A673 (cell line): ENCODE results near the gene UBASH3B. TPM values are rescaled to one million over a fixed set of nuclear protein-coding genes. Genes with fewer than 3 reads are reported as not detected.

ENCODE experiments used
- BruUV-seq: library from RNA; stranded (reverse); fragments of 400-500 nt; replicated peaks from 2 replicates; lab custom pipeline; 2021; lab: Mats Ljungman, UMichigan
- CTCF ChIA-PET: fragments of 300-600 bp; sonication (Branson Sonifier 250); formaldehyde crosslinking; loops from one replicate; lab custom pipeline; 2022; ENCODE audit warnings: antibody characterized with exemption; lab: Charles Lee
- POLR2A ChIA-PET: fragments of 300-600 bp; sonication (Branson Sonifier 250); formaldehyde crosslinking; loops from one replicate; lab custom pipeline; 2022; ENCODE audit warnings: antibody characterized with exemption; ENCODE audit not compliant: low non-redundant PET; lab: Charles Lee
- DNase-seq: peaks from one replicate; pipeline ENCODE4 v3.0.0-alpha.2; 2015; ENCODE audit warnings: low spot score
- H3K27ac ChIP-seq: fragments of 200-600 bp; sonication (generic); 2 replicates; pipeline ENCODE4 v1.5.1; 2016; ENCODE audit warnings: mixed run types, low read depth, mild to moderate bottlenecking, mixed read lengths, antibody characterized with exemption, low read length; ENCODE audit not compliant: poor library complexity, severe bottlenecking
- H3K27me3 ChIP-seq: fragments of 200-600 bp; sonication (generic); replicated peaks from 2 replicates; pipeline ENCODE4 v1.6.1; 2017; ENCODE audit warnings: mixed run types, low read depth, mild to moderate bottlenecking, mixed read lengths, antibody characterized with exemption, low read length; ENCODE audit not compliant: insufficient read depth, poor library complexity
- H3K36me3 ChIP-seq: fragments of 200-600 bp; sonication (generic); 2 replicates; pipeline ENCODE4 v1.6.1; 2016; ENCODE audit warnings: mixed run types, mild to moderate bottlenecking, mixed read lengths, antibody characterized with exemption, low read length; ENCODE audit not compliant: insufficient read depth, poor library complexity, severe bottlenecking
- H3K4me1 ChIP-seq: fragments of 200-600 bp; sonication (generic); 2 replicates; pipeline ENCODE4 v1.6.1; 2017; ENCODE audit warnings: mixed run types, mild to moderate bottlenecking, mixed read lengths, antibody characterized with exemption, low read length; ENCODE audit not compliant: insufficient read depth, poor library complexity, severe bottlenecking
- H3K4me3 ChIP-seq: fragments of 200-600 bp; sonication (generic); 2 replicates; pipeline ENCODE4 v1.5.1; 2016; ENCODE audit warnings: low read depth, mixed run types, mild to moderate bottlenecking, mixed read lengths, low read length; ENCODE audit not compliant: poor library complexity, severe bottlenecking
- H3K9me3 ChIP-seq: fragments of 200-600 bp; sonication (generic); 2 replicates; pipeline ENCODE4 v1.6.1; 2016; ENCODE audit warnings: mixed run types, low read depth, mild to moderate bottlenecking, mixed read lengths, antibody characterized with exemption, low read length; ENCODE audit not compliant: poor library complexity, severe bottlenecking
- EZH2 ChIP-seq: fragments of 200-600 bp; sonication (generic); IDR thresholded peaks from 2 replicates; pipeline ENCODE4 v1.6.1; 2017; ENCODE audit warnings: borderline replicate concordance, low read depth, mild to moderate bottlenecking, mixed read lengths, antibody characterized with exemption, low read length; ENCODE audit not compliant: poor library complexity, severe bottlenecking
- intact Hi-C: fragments of 100-400 bp; cut with micrococcal nuclease; formaldehyde crosslinking; loops from one replicate; pipeline ENCODE4 v1.10.0; 2022; ENCODE audit not compliant: unreplicated experiment
- total RNA-seq: library from RNA; stranded (reverse); gene quantifications from 2 replicates; pipeline ENCODE4 v1.2.3, GENCODE V29; 2021
- TF ChIP-seq, protein P1 (sequence below): fragments of 300-800, 200-600 bp; sonication (generic); conservative IDR thresholded peaks from 2 replicates; pipeline ENCODE4 v1.5.1; 2017; ENCODE audit warnings: low read depth, mild to moderate bottlenecking, antibody characterized with exemption, low read length, moderate library complexity, mixed read lengths

Gene UBASH3B
- total RNA-seq, 1 experiment from 2014 or later: 15.3 TPM

DNA sequence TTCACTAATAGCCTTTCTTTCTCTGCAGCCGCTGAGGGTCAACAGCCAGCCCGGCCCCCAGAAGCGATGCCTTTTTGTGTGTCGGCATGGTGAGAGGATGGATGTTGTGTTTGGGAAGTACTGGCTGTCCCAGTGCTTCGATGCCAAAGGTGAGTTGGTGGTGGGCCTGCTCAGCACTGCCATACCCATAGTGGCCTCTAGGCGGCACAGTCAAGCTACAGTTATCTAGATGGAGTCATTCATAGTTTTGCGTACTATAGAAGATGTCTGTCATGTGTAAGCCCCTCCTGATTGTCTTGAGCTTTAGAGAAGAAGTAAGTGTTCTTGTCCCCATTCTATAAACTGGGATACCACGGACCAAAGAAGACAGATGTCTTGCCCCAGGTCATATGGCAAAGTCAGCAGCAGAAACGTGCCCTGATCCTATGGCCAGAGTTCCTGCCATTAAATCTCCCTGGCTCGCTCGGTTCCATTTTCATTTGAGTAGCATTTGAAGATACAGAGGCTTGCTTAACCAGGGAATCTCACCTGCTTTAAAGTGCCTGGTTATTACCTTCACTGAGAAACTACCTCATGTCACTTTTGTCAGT lies 140.7 kb downstream of the UBASH3B start:
- Histone ChIP-seq H3K27ac (no peak overlapping the region), H3K4me3 (no peak overlapping the region), H3K9me3 (no peaks in the 10 kb centered on the region), H3K36me3 (no peaks in the 10 kb centered on the region), H3K4me1 (no peaks in the 10 kb centered on the region), H3K27me3 (no peaks in the 10 kb centered on the region)
- intact Hi-C loops: loop anchor here (1.0 to 5.0 kb wide), 3 partner anchors 58 to 226 kb away; no protein-coding TSS in a partner anchor
- ChIA-PET POLR2A (no interaction called here), CTCF (interaction anchor here (0.6 to 2.4 kb wide), 13 partner anchors 12 to 226 kb away, joined by 3 to 54 read pairs (median 4); no protein-coding TSS in a partner anchor)
- TF ChIP-seq EZH2: no peak
- TF ChIP-seq, protein P1, sequence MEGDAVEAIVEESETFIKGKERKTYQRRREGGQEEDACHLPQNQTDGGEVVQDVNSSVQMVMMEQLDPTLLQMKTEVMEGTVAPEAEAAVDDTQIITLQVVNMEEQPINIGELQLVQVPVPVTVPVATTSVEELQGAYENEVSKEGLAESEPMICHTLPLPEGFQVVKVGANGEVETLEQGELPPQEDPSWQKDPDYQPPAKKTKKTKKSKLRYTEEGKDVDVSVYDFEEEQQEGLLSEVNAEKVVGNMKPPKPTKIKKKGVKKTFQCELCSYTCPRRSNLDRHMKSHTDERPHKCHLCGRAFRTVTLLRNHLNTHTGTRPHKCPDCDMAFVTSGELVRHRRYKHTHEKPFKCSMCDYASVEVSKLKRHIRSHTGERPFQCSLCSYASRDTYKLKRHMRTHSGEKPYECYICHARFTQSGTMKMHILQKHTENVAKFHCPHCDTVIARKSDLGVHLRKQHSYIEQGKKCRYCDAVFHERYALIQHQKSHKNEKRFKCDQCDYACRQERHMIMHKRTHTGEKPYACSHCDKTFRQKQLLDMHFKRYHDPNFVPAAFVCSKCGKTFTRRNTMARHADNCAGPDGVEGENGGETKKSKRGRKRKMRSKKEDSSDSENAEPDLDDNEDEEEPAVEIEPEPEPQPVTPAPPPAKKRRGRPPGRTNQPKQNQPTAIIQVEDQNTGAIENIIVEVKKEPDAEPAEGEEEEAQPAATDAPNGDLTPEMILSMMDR: peak; percentile 98
- BruUV-seq: no TSS peak
- DNase-seq: peak; percentile 79

DNA sequence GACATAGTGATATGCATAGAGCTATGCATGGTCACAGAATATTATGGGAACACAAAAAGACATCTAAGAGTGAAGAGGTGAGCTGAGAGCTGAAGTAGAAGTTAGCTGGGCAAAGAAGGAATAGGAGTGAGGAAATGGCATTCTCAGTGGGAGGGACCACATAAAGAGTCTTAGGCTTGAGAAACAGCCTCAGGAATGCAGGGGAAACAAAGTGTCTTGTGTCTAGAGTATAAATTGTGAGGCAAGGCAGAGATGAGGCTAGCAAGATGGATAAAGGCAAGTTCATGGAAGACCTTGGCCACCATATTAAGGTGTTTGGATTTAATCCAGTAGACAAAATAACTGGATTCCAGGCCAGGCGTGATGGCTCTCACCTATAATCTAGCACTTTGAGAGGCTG lies 142.1 kb downstream of the UBASH3B start:
- intact Hi-C loops: loop anchor here (5.0 kb wide), 2 partner anchors 165 to 225 kb away; no protein-coding TSS in a partner anchor

DNA sequence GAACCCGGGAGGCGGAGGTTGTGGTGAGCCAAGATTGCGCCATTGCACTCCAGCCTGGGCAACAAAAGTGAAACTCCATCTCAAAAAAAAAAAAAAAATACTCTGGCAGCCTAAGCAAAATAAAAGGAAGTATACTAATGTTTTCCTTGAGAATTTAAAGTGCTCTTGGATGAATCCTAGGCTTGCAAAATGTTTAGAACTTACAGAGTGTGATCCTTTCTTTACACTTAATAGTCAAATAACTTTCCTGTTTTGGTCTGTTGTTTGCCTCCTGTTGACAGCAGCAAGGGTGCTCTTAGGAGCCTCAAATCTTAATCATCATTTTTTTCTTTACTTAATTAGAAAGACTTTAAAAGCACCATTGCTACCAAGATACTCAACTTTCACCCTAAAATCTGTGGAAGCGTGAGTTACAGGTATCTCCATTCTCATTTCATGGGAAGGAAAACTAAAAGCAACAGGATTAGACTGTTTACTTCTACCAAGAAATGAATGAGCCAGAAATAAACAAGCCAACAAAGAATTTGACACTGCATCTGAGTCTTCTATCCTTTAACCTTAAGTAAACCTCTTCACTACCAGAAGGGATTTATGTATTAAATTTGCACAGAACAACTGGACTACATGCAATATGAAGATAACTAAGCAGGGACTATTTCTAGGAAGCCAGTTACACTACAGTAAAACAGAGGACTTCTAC lies 144.0 kb downstream of the UBASH3B start:
- intact Hi-C loops: loop anchor here (5.0 kb wide), 2 partner anchors 167 to 223 kb away; no protein-coding TSS in a partner anchor
- BruUV-seq: no TSS peak
- Histone ChIP-seq H3K9me3 (no peaks in the 10 kb centered on the region), H3K27me3 (no peaks in the 10 kb centered on the region), H3K36me3 (no peaks in the 10 kb centered on the region), H3K4me3 (no peak overlapping the region), H3K27ac (no peak overlapping the region), H3K4me1 (peaks cover 8% of the 10 kb centered on the region)
- TF ChIP-seq EZH2: no peak
- TF ChIP-seq, protein P1: no peak
- CTCF ChIA-PET: no interaction called here
- DNase-seq: no peak
- POLR2A ChIA-PET: no interaction called here

More for the DNA sequence above, 142.1 kb downstream of the UBASH3B start:
- Histone ChIP-seq H3K27ac (no peak overlapping the region), H3K36me3 (no peaks in the 10 kb centered on the region), H3K27me3 (no peaks in the 10 kb centered on the region), H3K4me3 (no peak overlapping the region), H3K9me3 (no peaks in the 10 kb centered on the region), H3K4me1 (no peaks in the 10 kb centered on the region)
- BruUV-seq: no TSS peak
- ChIA-PET CTCF (interaction anchor here (1.0 to 2.4 kb wide), 3 partner anchors 37 to 58 kb away, joined by 4 to 15 read pairs (median 5); no protein-coding TSS in a partner anchor), POLR2A (interaction anchor here (0.5 kb wide), 1 partner anchor 273 kb away, joined by 5 read pairs; no protein-coding TSS in a partner anchor)
- TF ChIP-seq, protein P1: no peak
- TF ChIP-seq EZH2: no peak
- no peak for DNase-seq
